Activated T-helper 1 cell treated with Interleukin-2 at 50 U/mL for 16 hours (primary cell): Measurements from ENCODE around the gene SLC5A5.

Experiments used
- DNase-seq: peaks from one replicate; pipeline ENCODE4 v3.0.0-alpha.2; 2020; ENCODE audit warnings: low read depth

Gene SLC5A5

GRCh38 chr19:17871878-17872250 lies at the start of gene SLC5A5:
Gene SLC5A5, plus strand, starts transcription at chr19:17871945. Its CDS starts 375 bp downstream, at chr19:17872320.
- DNase-seq = no peak

GRCh38 chr19:17824339-17824738 lies 47.4 kb upstream of the SLC5A5 start:
- DNase-seq = no peak

DNA sequence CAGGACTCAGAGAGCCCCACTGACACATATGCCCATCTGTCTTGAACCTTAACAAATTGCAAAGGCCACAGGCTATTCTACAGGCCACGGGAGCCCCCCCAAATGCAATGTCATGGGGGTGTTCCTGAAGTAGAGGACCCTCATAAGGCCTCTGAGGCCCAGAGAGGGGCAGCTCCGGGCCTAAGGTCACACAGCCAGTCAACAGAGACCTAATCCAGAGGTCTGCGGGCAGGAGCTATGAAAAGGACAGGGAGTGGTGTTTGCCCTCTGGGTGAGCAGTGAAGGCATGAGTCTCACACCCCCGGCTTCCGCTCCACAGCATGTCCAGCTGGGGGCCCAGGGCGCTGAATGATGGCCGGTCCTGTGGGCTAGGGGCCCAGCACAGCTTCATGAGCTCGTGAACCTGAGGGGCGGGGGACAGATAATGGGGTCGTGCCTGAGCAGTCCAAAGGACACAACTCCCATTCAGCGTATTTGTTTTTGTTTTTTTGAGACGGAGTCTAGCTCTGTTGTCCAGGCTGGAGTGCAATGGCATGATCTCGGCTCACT lies 45.2 kb upstream of the SLC5A5 start:
- no peak for DNase-seq

- DNase-seq = no peak
Observed at GRCh38 chr19:17829855-17830566, 41.7 kb upstream of the SLC5A5 start.

DNA sequence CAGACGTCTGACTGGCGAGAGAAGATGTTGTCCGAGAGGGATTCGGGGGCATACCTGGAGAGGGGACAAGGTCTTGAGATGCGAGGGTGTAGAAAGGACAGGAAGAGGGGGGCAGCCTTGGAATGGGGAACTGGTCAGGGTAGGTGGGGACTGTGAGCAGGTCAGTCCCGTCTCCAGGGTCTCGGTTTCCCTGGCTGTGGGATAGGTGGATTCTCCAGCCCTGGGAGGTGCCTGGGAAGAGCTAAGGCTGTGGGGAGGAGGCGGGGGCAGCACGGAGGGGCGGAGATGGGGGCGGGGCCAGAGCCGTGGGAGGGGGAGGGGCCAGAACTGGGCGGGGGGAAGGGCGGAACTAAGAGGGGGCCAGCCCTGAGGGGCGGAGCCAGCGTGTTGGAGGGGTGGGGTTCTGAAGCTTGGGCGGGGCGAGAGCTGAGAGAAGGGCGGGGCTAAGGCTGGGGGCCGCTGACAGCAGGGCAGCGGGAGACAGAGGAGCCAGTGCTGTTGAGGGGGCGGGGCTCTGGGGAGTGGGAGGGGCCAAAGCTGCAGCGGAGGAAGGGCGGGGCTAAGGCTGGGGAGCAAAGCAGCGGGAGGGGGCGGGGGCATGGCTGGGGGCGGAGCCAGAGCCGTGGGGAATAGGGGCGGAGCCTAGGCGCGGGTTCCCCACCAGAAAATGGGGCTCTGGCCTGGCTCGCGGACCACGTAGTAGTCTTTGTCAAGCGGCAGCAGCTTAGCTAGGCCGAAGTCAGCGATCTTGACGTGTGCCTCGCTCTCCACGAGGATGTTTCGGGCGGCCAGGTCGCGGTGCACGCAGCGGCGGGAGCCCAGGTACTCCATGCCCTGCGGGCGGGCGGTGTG lies 41.0 kb upstream of the SLC5A5 start:
- no peak for DNase-seq

DNA sequence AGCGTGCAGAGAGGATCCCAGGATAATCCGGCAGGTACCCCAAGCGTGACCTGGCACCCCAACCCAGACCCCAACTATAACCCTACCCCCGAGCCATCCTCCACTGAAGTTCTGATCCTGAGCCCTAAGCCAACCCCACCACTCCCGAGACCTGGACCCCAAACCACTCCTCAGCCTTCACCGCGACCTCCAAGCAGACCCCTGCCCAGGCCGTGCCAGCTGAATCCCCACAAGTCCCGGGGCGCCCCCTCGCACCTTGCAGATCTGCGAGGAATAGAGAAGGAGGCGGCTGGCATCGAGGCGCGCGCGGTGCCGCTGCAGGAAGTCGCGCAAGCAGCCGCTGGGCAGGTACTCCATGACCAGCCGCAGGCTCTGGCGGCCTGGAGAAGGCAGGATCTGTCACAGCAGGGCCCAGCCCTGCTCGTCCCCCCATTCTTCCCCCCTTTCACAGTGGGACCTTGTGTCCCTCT lies 40.3 kb upstream of the SLC5A5 start:
- DNase-seq = no peak

DNA sequence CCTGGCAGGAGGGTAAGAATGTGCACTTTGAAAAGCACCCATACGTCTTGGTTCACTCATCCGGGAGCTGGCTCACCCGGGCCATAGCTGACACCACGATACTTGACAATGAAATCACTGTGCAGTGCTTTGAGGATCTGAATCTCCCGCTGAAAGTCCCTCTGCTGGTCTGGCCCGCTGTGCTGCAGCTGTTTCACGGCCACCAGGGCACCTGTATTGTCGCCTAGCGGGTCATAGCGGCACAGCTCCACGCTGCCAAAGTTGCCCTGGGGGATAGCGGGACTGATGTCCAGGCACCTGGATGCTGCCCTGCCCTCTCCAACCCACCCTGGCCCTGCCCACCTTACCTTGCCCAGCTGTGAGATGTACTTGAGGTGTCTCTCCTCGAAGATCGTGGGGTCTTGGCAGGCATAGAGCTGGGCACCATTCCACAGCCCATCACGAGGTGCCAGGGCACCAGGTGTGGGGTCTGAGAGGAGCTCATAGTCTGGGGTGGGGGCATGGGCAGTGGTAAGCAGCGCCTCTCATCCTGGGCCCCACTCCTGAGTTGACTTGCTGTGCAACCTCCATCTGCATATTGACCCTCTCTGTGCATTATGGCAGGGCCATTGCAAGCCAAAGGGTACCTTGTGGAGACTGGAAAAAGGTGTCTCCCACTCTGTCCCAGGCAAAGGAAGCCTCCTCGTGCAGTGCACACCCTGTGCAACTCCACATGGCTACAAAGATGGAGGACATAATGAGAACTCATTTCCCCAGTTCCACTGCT lies 39.1 kb upstream of the SLC5A5 start:
- no peak for DNase-seq

GRCh38 chr19:17834350-17835181 lies 37.2 kb upstream of the SLC5A5 start:
- DNase-seq = no peak

- DNase-seq = no peak
Observed at GRCh38 chr19:17835182-17836006, 36.4 kb upstream of the SLC5A5 start.

DNA sequence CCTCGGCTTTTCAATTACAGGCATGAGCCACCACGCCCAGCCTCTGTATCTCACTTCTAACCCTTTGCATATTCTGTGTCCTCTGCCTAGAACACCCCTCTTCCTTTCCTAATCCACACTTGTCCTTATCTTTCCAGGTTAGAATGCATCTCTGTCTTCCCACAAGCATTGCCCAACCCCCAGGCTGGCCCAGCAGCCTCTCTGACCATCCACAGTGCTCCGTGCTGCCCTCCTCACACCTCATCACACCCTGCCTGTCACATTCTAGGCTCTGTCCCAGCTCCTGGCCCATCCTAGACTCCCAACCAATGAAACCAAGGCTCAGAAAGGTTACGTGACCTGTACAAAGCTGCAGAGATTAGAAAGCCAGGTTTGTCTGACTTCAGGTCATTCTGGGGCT lies 35.2 kb upstream of the SLC5A5 start:
- DNase-seq = no peak

DNA sequence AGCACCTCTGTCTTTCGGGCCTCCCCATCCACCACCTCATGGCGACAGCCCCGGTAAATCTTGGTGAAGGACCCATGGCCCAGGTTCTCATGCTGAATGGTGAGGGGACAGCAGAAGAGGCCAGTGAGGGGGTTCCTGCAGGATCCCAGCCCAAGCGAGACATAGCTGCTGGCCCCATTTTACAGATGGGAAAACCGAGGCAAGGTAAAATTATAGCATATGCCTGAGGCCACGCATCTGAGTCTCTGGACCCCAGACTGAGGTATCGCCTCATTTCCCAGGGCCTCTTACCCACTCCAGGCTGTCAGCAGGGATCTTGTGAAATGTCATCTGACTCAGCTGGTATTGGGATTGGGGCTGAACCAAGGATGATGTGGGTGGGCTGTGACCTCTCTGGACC lies 33.8 kb upstream of the SLC5A5 start:
- DNase-seq = no peak

- DNase-seq = no peak
Observed at GRCh38 chr19:17840019-17840418, 31.7 kb upstream of the SLC5A5 start.

GRCh38 chr19:17841371-17841809 lies 30.4 kb upstream of the SLC5A5 start:
- DNase-seq = no peak

DNA sequence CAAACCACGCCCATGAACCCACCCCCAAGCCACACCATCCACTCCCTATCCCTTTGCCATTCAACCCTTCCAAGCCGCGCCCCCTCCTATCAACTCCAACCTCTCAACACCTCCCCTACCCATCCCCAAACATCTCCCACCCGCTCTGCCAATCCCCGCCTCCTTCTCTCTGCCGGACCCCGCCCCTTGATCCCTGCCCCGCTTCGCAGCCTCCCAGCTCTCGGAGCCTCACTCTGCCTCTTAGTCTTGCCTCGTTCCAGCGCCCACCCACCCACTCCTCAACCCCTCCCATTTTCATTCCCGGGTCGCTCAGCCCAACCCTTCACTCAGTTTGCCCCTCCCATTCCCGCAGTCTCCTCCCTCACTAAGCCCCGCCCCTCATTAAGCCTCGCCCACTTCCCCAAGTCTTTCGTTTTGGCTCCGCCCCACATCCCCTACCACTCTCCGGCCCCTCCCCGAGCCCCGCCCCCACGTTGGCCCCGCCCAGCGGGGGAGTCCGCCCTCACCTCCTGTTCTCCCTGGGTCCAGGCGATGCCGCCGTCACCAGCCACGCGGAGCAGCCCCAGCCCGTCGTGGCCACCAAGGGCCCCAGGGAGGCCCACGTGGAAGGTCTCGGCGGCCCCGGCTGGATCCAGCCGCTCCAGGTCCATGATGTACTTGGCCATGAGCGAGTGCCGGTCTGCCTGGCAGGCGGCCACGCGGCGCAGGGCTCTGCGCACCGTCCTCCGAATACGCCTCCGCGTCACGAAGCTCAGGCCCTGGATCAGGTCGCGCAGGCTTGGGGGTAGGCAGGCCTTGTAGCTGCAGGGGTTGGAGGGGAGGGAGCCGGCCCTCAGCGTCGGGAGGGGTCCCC lies 29.7 kb upstream of the SLC5A5 start:
- DNase-seq = no peak

DNA sequence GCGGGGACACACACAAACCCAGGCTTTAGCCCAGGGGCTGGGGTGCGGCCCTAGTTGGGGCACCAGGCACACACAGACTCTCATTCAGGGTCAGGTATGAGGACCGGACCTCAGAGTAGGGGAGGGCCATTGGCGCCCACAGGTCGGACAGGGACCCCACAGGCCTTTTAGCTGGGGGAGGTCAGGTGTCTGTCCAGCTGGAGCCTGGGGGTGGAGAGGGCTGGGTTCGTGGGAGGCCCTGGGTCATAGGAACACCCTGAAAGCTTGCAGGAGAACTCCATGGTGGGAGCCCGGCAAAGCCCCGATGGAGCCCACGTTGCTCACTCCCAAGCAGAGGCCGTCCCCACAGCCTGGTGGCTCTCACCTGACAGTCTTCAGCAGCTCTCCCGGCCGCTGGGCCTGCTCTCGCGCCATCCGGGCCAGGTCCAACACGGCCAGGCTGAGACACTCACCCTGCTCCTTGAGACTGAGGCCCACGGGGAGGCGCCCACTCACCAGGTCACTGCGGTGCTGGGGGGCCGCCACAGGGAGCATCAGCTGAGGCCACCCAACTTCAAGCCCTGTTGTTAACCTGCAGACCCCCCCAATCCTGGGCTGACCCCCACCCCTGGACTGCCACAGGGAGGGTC lies 29.0 kb upstream of the SLC5A5 start:
- no peak for DNase-seq

- no peak for DNase-seq
Observed at GRCh38 chr19:17843292-17843827, 28.4 kb upstream of the SLC5A5 start.

DNA sequence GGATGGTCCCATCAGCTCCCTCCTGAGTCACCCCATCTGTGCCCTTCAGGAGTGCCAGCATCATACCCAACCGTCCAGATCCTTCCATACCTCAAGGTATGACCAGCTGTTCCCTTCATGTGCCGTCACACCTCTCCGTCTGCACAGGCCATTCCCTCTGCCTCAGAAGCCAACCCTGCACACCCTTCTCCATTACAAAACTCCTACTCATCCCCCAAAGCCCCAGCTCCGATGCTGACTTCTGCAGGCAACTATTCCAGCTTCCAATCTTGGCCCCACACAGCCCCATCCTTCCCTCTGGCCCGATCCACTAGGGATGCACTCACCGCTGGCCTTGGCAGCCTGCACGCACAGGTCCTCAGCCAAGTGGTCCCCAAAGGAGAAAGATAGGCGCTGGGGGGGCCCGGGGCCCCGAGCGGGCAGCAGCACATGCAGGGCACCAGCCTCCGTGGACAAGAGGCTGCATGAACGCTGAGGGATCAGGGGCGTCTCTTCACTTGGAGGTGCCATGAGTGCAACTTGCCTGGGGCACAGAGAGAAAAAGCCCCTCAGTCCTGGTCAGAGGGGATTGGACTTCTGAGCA lies 27.7 kb upstream of the SLC5A5 start:
- no peak for DNase-seq

GRCh38 chr19:17846146-17846545 lies 25.6 kb upstream of the SLC5A5 start:
- DNase-seq = peak; percentile 31
